ENCODE measurements around the gene LSMEM2. TPM values are rescaled to one million over a fixed set of nuclear protein-coding genes. Genes with fewer than 3 reads are reported as not detected.

LSMEM2 gene
- total and polyA plus RNA-seq, 2 experiments from 2014 or later, result not detected

DNA sequence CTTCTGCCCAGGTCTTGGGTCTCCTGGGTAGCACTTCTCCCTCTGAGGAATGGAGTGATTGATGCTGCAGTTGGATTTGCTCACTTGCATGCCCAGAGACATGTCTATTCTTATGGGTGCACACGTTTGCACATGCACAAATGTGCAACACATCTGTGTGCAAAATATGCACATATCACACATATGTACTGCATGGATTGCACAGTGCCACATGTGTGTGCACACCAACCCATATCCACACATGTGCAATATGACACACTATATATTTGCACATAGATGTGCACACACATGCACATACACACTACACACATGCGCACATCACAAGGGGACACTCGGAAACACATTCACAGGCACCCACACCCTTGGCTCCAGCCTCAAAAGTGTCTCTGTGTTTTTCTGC lies 10.6 kb upstream of the LSMEM2 start:
- Histone ChIP-seq H3K36me3 (replicated peaks; ENCODE audit: insufficient read depth, low read depth) (no peaks in the 10 kb centered on the region), H2AFZ (no peak overlapping the region), H3K4me3 (no peak overlapping the region), H3K4me1 (ENCODE audit: insufficient read depth) (peaks cover 89% of the 10 kb centered on the region), H4K20me1 (ENCODE audit: insufficient read depth, poor library complexity, severe bottlenecking) (no peaks in the 10 kb centered on the region), H3K79me2 (peaks cover 21% of the 10 kb centered on the region), H3K27ac (peak overlapping the region; percentile 91), H3K9me3 (ENCODE audit: low read depth) (no peaks in the 10 kb centered on the region), H3K27me3 (no peaks in the 10 kb centered on the region), H3K4me2 (peak overlapping the region; percentile 89), H3K9me2 (replicated peaks; ENCODE audit: insufficient read depth) (no peaks in the 10 kb centered on the region)
- TF ChIP-seq, protein P1, sequence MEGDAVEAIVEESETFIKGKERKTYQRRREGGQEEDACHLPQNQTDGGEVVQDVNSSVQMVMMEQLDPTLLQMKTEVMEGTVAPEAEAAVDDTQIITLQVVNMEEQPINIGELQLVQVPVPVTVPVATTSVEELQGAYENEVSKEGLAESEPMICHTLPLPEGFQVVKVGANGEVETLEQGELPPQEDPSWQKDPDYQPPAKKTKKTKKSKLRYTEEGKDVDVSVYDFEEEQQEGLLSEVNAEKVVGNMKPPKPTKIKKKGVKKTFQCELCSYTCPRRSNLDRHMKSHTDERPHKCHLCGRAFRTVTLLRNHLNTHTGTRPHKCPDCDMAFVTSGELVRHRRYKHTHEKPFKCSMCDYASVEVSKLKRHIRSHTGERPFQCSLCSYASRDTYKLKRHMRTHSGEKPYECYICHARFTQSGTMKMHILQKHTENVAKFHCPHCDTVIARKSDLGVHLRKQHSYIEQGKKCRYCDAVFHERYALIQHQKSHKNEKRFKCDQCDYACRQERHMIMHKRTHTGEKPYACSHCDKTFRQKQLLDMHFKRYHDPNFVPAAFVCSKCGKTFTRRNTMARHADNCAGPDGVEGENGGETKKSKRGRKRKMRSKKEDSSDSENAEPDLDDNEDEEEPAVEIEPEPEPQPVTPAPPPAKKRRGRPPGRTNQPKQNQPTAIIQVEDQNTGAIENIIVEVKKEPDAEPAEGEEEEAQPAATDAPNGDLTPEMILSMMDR (IDR thresholded peaks at IDR 0.05; ENCODE audit: poor library complexity), result no peak
- TF ChIP-seq EZH2 (IDR thresholded peaks at IDR 0.05; ENCODE audit: borderline replicate concordance) (no peak), EZH2phosphoT487 (IDR thresholded peaks at IDR 0.05; ENCODE audit: low read depth, severe bottlenecking, unreplicated experiment) (no peak)
- DNase-seq (ENCODE audit: low spot score), result no peak
- 77% methylated on average over 3 of the region's 3 CpGs for WGBS (ENCODE audit: low lambda C conversion rate, missing lambda C conversion rate)

DNA sequence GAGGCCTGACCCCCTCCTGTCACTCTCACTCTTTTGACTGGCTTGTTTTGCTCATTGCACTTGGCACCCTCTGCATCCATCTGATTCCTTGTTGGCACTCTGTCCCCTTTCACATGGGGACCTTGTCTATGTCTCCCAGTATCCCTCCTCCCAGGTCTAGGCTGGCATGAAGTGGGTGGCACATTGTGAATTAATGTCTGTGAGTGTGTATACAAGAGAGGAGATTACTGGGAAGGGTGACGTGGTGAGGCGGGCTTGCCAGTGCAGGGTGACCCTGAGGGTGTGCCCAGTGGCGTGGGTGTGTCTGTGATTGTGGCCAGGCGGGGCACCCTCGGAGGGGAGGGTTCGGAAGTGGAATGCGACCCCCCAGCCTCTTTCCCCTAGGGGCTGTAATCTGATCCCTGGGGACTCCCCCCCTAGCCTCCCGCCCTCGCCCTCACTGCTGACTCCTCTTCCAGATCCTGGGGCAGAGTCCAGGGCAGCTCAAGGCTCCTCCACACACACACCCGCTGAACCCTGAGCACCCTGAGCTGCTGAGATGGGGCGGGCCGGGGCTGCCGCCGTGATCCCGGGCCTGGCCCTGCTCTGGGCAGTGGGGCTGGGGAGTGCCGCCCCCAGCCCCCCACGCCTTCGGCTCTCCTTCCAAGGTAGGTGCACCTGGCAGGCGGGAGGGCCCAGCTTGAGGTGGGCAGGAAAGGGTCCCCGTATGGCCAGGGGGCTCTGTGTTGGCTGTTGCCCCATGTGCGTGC lies 10.0 kb upstream of the LSMEM2 start, which contains the start of gene SEMA3B:
Gene SEMA3B, plus strand, starts transcription at position 445 of the 749 bp plus-strand sequence. Its CDS starts 94 bp downstream, at position 539.
- Histone ChIP-seq H3K9me2 (replicated peaks; ENCODE audit: insufficient read depth) (no peaks in the 10 kb centered on the region), H3K79me2 (peaks cover 21% of the 10 kb centered on the region), H3K4me3 (no peak within 1 kb of the TSS), H3K27me3 (no peaks in the 10 kb centered on the region), H3K4me1 (ENCODE audit: insufficient read depth) (peaks cover 83% of the 10 kb centered on the region), H3K9me3 (ENCODE audit: low read depth) (no peaks in the 10 kb centered on the region), H4K20me1 (ENCODE audit: insufficient read depth, poor library complexity, severe bottlenecking) (no peaks in the 10 kb centered on the region), H3K36me3 (replicated peaks; ENCODE audit: insufficient read depth, low read depth) (no peaks in the 10 kb centered on the region), H3K27ac (peak within 1 kb of the TSS; percentile 91), H3K4me2 (peak within 1 kb of the TSS; percentile 89), H2AFZ (no peak within 1 kb of the TSS)
- WGBS (ENCODE audit: low lambda C conversion rate, missing lambda C conversion rate), result 30% methylated on average over 16 of the region's 21 CpGs
- DNase-seq (ENCODE audit: low spot score), result peak; percentile 86
- TF ChIP-seq EZH2 (IDR thresholded peaks at IDR 0.05; ENCODE audit: borderline replicate concordance), result no peak

DNA sequence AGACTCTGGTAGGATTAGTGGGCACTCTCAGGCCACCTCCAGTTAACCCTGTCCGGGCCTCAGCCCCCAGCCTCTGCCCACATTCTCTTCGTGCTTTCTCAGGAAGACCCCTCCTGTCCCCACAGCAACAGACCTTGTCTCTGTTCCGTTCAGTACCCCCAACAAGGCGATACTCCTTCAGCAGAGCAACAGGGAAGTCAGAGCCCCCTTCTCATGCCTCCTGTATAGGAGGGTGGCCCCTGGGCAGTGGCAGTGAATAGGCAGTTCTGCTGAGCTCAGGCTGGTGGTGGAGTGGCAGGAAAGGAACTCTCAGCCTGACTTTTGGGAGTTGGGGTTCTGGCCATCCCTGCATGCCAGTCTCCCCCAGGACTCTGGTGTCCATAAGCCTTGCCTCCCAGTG lies 9.4 kb upstream of the LSMEM2 start:
- Histone ChIP-seq H3K27me3 (peaks cover 2% of the 10 kb centered on the region), H3K36me3 (replicated peaks; ENCODE audit: insufficient read depth, low read depth) (no peaks in the 10 kb centered on the region), H3K4me2 (peak overlapping the region; percentile 89), H3K9me3 (ENCODE audit: low read depth) (no peaks in the 10 kb centered on the region), H2AFZ (no peak overlapping the region), H3K4me3 (no peak overlapping the region), H4K20me1 (ENCODE audit: insufficient read depth, poor library complexity, severe bottlenecking) (no peaks in the 10 kb centered on the region), H3K79me2 (peaks cover 21% of the 10 kb centered on the region), H3K27ac (peak overlapping the region; percentile 91), H3K4me1 (ENCODE audit: insufficient read depth) (peaks cover 78% of the 10 kb centered on the region), H3K9me2 (replicated peaks; ENCODE audit: insufficient read depth) (no peaks in the 10 kb centered on the region)
- no peak for TF ChIP-seq EZH2 (IDR thresholded peaks at IDR 0.05; ENCODE audit: borderline replicate concordance)
- TF ChIP-seq, protein P1 (IDR thresholded peaks at IDR 0.05; ENCODE audit: poor library complexity), result no peak
- TF ChIP-seq EZH2phosphoT487 (IDR thresholded peaks at IDR 0.05; ENCODE audit: low read depth, severe bottlenecking, unreplicated experiment), result no peak
- no peak for DNase-seq (ENCODE audit: low spot score)
- WGBS (ENCODE audit: low lambda C conversion rate, missing lambda C conversion rate), result 52% methylated on average over 4 of the region's 4 CpGs

DNA sequence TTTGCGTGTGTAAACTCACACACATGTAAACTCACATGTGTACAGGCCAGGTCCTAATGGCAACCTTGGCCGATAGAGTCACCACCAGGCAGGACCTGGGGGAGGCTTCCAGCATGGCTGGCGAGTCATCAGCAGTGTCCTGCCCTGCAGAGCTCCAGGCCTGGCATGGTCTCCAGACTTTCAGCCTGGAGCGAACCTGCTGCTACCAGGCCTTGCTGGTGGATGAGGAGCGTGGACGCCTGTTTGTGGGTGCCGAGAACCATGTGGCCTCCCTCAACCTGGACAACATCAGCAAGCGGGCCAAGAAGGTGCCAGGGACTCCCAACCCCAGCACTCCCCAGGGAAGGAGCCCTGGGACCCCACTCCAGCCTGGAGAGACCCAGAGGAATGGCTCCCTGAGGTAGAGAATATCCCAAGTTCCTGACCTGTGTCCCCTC lies 8.9 kb upstream of the LSMEM2 start:
- 91% methylated on average over 8 of the region's 8 CpGs for WGBS (ENCODE audit: low lambda C conversion rate, missing lambda C conversion rate)
- Histone ChIP-seq H3K79me2 (peaks cover 21% of the 10 kb centered on the region), H3K9me3 (ENCODE audit: low read depth) (no peaks in the 10 kb centered on the region), H3K27ac (peak overlapping the region; percentile 91), H3K9me2 (replicated peaks; ENCODE audit: insufficient read depth) (no peaks in the 10 kb centered on the region), H4K20me1 (ENCODE audit: insufficient read depth, poor library complexity, severe bottlenecking) (no peaks in the 10 kb centered on the region), H3K36me3 (replicated peaks; ENCODE audit: insufficient read depth, low read depth) (no peaks in the 10 kb centered on the region), H3K4me2 (peak overlapping the region; percentile 89), H3K4me3 (no peak overlapping the region), H2AFZ (no peak overlapping the region), H3K27me3 (peaks cover 7% of the 10 kb centered on the region), H3K4me1 (ENCODE audit: insufficient read depth) (peaks cover 76% of the 10 kb centered on the region)
- peak; percentile 51 for DNase-seq (ENCODE audit: low spot score)
- TF ChIP-seq EZH2 (IDR thresholded peaks at IDR 0.05; ENCODE audit: borderline replicate concordance) (no peak), EZH2phosphoT487 (IDR thresholded peaks at IDR 0.05; ENCODE audit: low read depth, severe bottlenecking, unreplicated experiment) (no peak)
- TF ChIP-seq, protein P1 (IDR thresholded peaks at IDR 0.05; ENCODE audit: poor library complexity), result no peak

Data from hepatocyte (in vitro differentiated cells).